Measurements from ENCODE around the gene PRELID3B.

- TF ChIP-seq CTCF (conservative IDR thresholded peaks at IDR 0.05; ENCODE audit: low read length) = no peak
- TF ChIP-seq EZH2phosphoT487 (IDR thresholded peaks at IDR 0.05; ENCODE audit: borderline replicate concordance) = no peak
Measured at GRCh38 chr20:59064214-59064722, 21.7 kb upstream of the PRELID3B start.

Measured in Loucy (cell line).